GM12891 (cell line): Measurements from ENCODE around the gene MPZ.

ENCODE experiments used
- PAX5 ChIP-seq: IDR thresholded peaks from 2 replicates; pipeline ENCODE4 v1.6.1; 2011; ENCODE audit warnings: low read length, moderate library complexity, mild to moderate bottlenecking; ENCODE audit not compliant: insufficient read depth, severe bottlenecking
- POLR2A ChIP-seq: IDR thresholded peaks from 2 replicates; pipeline ENCODE4 v1.6.1; 2011; ENCODE audit warnings: low read depth, low read length, control low read depth
- POLR2AphosphoS5 ChIP-seq: IDR thresholded peaks from 2 replicates; pipeline ENCODE4 v1.6.1; 2011; ENCODE audit warnings: low read depth, low read length, control low read depth
- POU2F2 ChIP-seq: IDR thresholded peaks from 2 replicates; pipeline ENCODE4 v1.6.1; 2011; ENCODE audit warnings: low read depth, mild to moderate bottlenecking, control low read depth, low read length, moderate library complexity
- SPI1 ChIP-seq: IDR thresholded peaks from 2 replicates; pipeline ENCODE4 v1.6.1; 2011; ENCODE audit warnings: low read depth, low read length, control low read depth
- TAF1 ChIP-seq: IDR thresholded peaks from 2 replicates; pipeline ENCODE4 v1.6.1; 2011; ENCODE audit warnings: low read depth, low read length, control low read depth

- TF ChIP-seq POLR2A (no peak), TAF1 (no peak), POLR2AphosphoS5 (no peak), POU2F2 (no peak), SPI1 (no peak), PAX5 (no peak)
Measured at GRCh38 chr1:161359291-161359690, 49.5 kb upstream of the MPZ start.
